Natural killer cell (primary cell): Measurements from ENCODE around the gene POLR2B. TPM values are rescaled to one million over a fixed set of nuclear protein-coding genes. Genes with fewer than 3 reads are reported as not detected.

Source experiments
- ATAC-seq, 3 donors: fragments of 150-1000 bp in 2 of 3; fragments of 200-7000 bp in 1 of 3; cut with Tn5 transposase; 1 replicate in 1 of 3; 2 replicates in 2 of 3; pipeline ENCODE4 v1.10.0; 2021; ENCODE audit warnings: mild to moderate bottlenecking in 2 of 3, moderate library complexity in 2 of 3
- DNase-seq, 2 donors: peaks; one replicate each; pipeline versions ENCODE4 v3.0.0 to v3.0.0-alpha.2; 2013 to 2021; ENCODE audit warnings: mixed read lengths in 1 of 2
- H3K27ac ChIP-seq: one replicate; pipeline ENCODE4 v1.5.1; 2013; ENCODE audit warnings: mild to moderate bottlenecking, low read length
- H3K27me3 ChIP-seq: one replicate; pipeline ENCODE4 v1.6.1; 2013; ENCODE audit warnings: low read length; ENCODE audit not compliant: control insufficient read depth, insufficient read depth
- H3K36me3 ChIP-seq: one replicate; pipeline ENCODE4 v1.6.1; 2013; ENCODE audit warnings: low read length; ENCODE audit not compliant: control insufficient read depth, insufficient read depth
- H3K4me1 ChIP-seq: one replicate; pipeline ENCODE4 v1.6.1; 2013; ENCODE audit warnings: low read length; ENCODE audit not compliant: control insufficient read depth, insufficient read depth
- H3K4me3 ChIP-seq: one replicate; pipeline ENCODE4 v1.5.1; 2013; ENCODE audit warnings: low read length
- H3K9me3 ChIP-seq: one replicate; pipeline ENCODE4 v1.6.1; 2013; ENCODE audit warnings: low read length; ENCODE audit not compliant: control insufficient read depth, insufficient read depth
- H3K27ac Mint-ChIP-seq, 2 donors: one replicate each; pipeline ENCODE4 v1.8.0; 2022; ENCODE audit warnings: mild to moderate bottlenecking in 2 of 2, mixed read lengths in 2 of 2, moderate library complexity in 1 of 2
- H3K27me3 Mint-ChIP-seq, 2 donors: one replicate each; pipeline ENCODE4 v1.8.0; 2022; ENCODE audit warnings: low read depth in 2 of 2, mixed read lengths in 2 of 2
- H3K36me3 Mint-ChIP-seq: one replicate; pipeline ENCODE4 v1.8.0; 2022; ENCODE audit warnings: mixed read lengths
- H3K4me1 Mint-ChIP-seq, 2 donors: one replicate each; pipeline ENCODE4 v1.8.0; 2022; ENCODE audit warnings: mixed read lengths in 2 of 2
- H3K4me3 Mint-ChIP-seq: one replicate; pipeline ENCODE4 v1.8.0; 2022; ENCODE audit warnings: mild to moderate bottlenecking, moderate library complexity, mixed read lengths
- H3K9me3 Mint-ChIP-seq, 2 donors: one replicate each; pipeline ENCODE4 v1.8.0; 2022; ENCODE audit warnings: mixed read lengths in 2 of 2
- CTCF ChIP-seq: fragments of 200-600 bp; IDR thresholded peaks from one replicate; pipeline ENCODE4 v1.8.0; 2022; ENCODE audit warnings: antibody characterized with exemption
- WGBS: methylation state at CpG from one replicate; pipeline ENCODE4 v1.1.7; 2013; ENCODE audit warnings: missing lambda C conversion rate; ENCODE audit not compliant: insufficient coverage; 5-methylcytosine and 5-hydroxymethylcytosine counted together
- intact Hi-C: fragments of 100-400 bp; cut with micrococcal nuclease; formaldehyde crosslinking; loops from one replicate; pipeline ENCODE4 v1.14.2; 2022
- total RNA-seq, 4 donors: library from RNA; stranded (reverse); fragments of 120-200 nt in 1 of 4; gene quantifications; one replicate each; pipeline versions ENCODE4 v1.2.3 to v1.2.4, GENCODE V29; 2013 to 2022

Gene POLR2B
- total RNA-seq, 3 donors from 2014 or later (not counting 1 experiment from before 2014, with no cell fraction given), result 108 to 113 (median 110) TPM

GRCh38 chr4:56959100-56959499 lies 19.6 kb upstream of the POLR2B start:
- Mint-ChIP-seq H3K4me3 (no peak overlapping the region), H3K36me3 (no peaks in the 10 kb centered on the region), H3K27ac (no peak overlapping the region), H3K9me3 (no peaks in the 10 kb centered on the region), H3K4me1 (no peaks in the 10 kb centered on the region), H3K27me3 (no peaks in the 10 kb centered on the region)
- Histone ChIP-seq H3K9me3 (no peaks in the 10 kb centered on the region), H3K4me3 (no peak overlapping the region), H3K27ac (no peak overlapping the region), H3K27me3 (no peaks in the 10 kb centered on the region), H3K4me1 (no peaks in the 10 kb centered on the region), H3K36me3 (peaks cover 14% of the 10 kb centered on the region)
- no peak for TF ChIP-seq CTCF
- intact Hi-C loops, result no loop called here
- no CpG with 5 or more reads among the region's 1 CpG for WGBS
- DNase-seq (no peak), ATAC-seq (no peak)

GRCh38 chr4:56961107-56961500 lies 17.6 kb upstream of the POLR2B start:
- intact Hi-C loops, result no loop called here

GRCh38 chr4:56971383-56971782 lies 7.3 kb upstream of the POLR2B start:
- Histone ChIP-seq H3K27me3 (no peaks in the 10 kb centered on the region), H3K36me3 (peaks cover 58% of the 10 kb centered on the region), H3K4me3 (no peak overlapping the region), H3K27ac (no peak overlapping the region), H3K4me1 (peaks cover 21% of the 10 kb centered on the region), H3K9me3 (no peaks in the 10 kb centered on the region)
- intact Hi-C loops, result no loop called here
- TF ChIP-seq CTCF, result no peak
- no peak overlapping the region for H3K4me3 Mint-ChIP-seq
- no peak for ATAC-seq
- no peak overlapping the region for H3K27ac Mint-ChIP-seq
- WGBS, result 74% methylated on average over 2 of the region's 2 CpGs
- no peaks in the 10 kb centered on the region for H3K27me3 Mint-ChIP-seq
- DNase-seq, result no peak
- H3K9me3 Mint-ChIP-seq, result peaks cover 0 to 4% of the 10 kb centered on the region in 2 donors
- peaks cover 39% of the 10 kb centered on the region for H3K36me3 Mint-ChIP-seq
- H3K4me1 Mint-ChIP-seq, result peaks cover 27 to 33% of the 10 kb centered on the region in 2 donors

More at GRCh38 chr4:56961107-56961500, 17.6 kb upstream of the POLR2B start:
- no peak for TF ChIP-seq CTCF
- Histone ChIP-seq H3K4me1 (no peaks in the 10 kb centered on the region), H3K27ac (no peak overlapping the region), H3K9me3 (no peaks in the 10 kb centered on the region), H3K36me3 (peaks cover 31% of the 10 kb centered on the region), H3K27me3 (no peaks in the 10 kb centered on the region), H3K4me3 (no peak overlapping the region)
- Mint-ChIP-seq H3K36me3 (no peaks in the 10 kb centered on the region), H3K9me3 (no peaks in the 10 kb centered on the region), H3K4me3 (no peak overlapping the region), H3K4me1 (no peaks in the 10 kb centered on the region), H3K27ac (no peak overlapping the region), H3K27me3 (no peaks in the 10 kb centered on the region)
- DNase-seq, result no peak
- 100% methylated on average over 2 of the region's 2 CpGs for WGBS
- ATAC-seq, result no peak

- peaks cover 49% of the 10 kb centered on the region for H3K36me3 ChIP-seq
- 100% methylated on average over 1 of the region's 2 CpGs for WGBS
- H3K36me3 Mint-ChIP-seq, result peaks cover 39% of the 10 kb centered on the region
Measured at GRCh38 chr4:56972389-56972788, 6.3 kb upstream of the POLR2B start.

More at GRCh38 chr4:56972389-56972788, 6.3 kb upstream of the POLR2B start:
- peaks cover 25% of the 10 kb centered on the region for H3K4me1 ChIP-seq
- no peak overlapping the region for H3K4me3 Mint-ChIP-seq
- H3K9me3 Mint-ChIP-seq, result peaks cover 0 to 4% of the 10 kb centered on the region in 2 donors
- no peaks in the 10 kb centered on the region for H3K27me3 ChIP-seq
- intact Hi-C loops, result no loop called here
- no peak overlapping the region for H3K27ac Mint-ChIP-seq
- H3K4me1 Mint-ChIP-seq, result peaks cover 30 to 40% of the 10 kb centered on the region in 2 donors
- H3K4me3 ChIP-seq, result no peak overlapping the region
- TF ChIP-seq CTCF, result no peak
- H3K9me3 ChIP-seq, result no peaks in the 10 kb centered on the region
- H3K27ac ChIP-seq, result no peak overlapping the region
- no peak for ATAC-seq
- H3K27me3 Mint-ChIP-seq, result no peaks in the 10 kb centered on the region
- no peak for DNase-seq
